Measurements from ENCODE around the gene CNTNAP2. TPM values are rescaled to one million over a fixed set of nuclear protein-coding genes. Genes with fewer than 3 reads are reported as not detected.
"Not testable (repeated sequence)": the region's sequence is repeated elsewhere in the genome, so short reads cannot be mapped to it uniquely, and the experiment has no call there.

CNTNAP2 gene
- total RNA-seq, 1 donor from 2014 or later, result 0.27 TPM

DNA sequence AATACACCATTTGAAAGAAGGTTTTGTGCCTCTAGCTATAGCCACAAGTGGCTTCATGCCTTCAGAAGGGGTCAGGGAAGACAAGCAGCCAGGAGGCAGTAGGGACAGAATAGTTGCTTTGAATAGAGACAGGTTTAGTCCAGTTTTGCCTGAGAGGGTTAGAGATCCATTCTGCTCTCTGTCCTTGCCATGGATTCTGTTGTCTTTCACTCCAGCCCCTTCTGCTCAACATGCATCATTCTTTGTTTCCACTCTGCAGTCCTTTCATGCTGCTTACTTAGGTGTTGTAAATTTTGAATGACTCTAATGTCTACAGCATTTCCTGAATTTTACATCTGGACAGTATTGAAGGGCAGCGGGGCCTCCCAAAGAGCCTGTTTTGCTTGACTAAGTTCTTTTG lies 60.3 kb downstream of the CNTNAP2 start:
- no peak overlapping the region for H3K27ac Mint-ChIP-seq (ENCODE audit: unreplicated experiment)
- H3K27me3 Mint-ChIP-seq (ENCODE audit: low read depth), result peaks cover 2% of the 10 kb centered on the region
- H3K4me3 Mint-ChIP-seq (ENCODE audit: unreplicated experiment), result no peak overlapping the region
- no peak for DNase-seq (ENCODE audit: low spot score)
- H3K4me1 Mint-ChIP-seq (ENCODE audit: low read depth), result no peaks in the 10 kb centered on the region
- H3K9me3 Mint-ChIP-seq (ENCODE audit: low read depth), result no peaks in the 10 kb centered on the region
- TF ChIP-seq, protein P1, sequence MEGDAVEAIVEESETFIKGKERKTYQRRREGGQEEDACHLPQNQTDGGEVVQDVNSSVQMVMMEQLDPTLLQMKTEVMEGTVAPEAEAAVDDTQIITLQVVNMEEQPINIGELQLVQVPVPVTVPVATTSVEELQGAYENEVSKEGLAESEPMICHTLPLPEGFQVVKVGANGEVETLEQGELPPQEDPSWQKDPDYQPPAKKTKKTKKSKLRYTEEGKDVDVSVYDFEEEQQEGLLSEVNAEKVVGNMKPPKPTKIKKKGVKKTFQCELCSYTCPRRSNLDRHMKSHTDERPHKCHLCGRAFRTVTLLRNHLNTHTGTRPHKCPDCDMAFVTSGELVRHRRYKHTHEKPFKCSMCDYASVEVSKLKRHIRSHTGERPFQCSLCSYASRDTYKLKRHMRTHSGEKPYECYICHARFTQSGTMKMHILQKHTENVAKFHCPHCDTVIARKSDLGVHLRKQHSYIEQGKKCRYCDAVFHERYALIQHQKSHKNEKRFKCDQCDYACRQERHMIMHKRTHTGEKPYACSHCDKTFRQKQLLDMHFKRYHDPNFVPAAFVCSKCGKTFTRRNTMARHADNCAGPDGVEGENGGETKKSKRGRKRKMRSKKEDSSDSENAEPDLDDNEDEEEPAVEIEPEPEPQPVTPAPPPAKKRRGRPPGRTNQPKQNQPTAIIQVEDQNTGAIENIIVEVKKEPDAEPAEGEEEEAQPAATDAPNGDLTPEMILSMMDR (IDR thresholded peaks at IDR 0.05), result no peak
- H3K36me3 Mint-ChIP-seq (ENCODE audit: low read depth), result no peaks in the 10 kb centered on the region

DNA sequence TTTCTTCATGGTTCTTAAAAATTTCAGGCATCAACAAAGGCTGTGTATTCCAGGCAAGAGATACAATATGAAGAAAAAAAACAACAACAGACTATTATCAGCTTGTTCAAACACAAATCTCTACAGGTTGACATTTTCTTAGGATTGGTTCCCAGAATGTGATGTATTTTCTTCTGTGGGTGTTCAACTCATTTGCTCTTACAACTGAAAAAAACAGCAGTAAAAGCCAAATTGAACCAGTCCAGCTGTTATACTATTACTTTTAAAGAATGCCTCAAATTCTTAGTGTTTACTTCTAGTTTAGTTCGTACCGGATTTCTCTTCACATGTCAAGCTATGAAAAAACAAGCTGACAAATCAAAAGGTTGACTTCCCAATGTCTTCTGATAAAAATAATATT lies 60.7 kb downstream of the CNTNAP2 start:
- TF ChIP-seq, protein P1 (IDR thresholded peaks at IDR 0.05), result no peak
- H3K36me3 Mint-ChIP-seq (ENCODE audit: low read depth), result no peaks in the 10 kb centered on the region
- no peak overlapping the region for H3K4me3 Mint-ChIP-seq (ENCODE audit: unreplicated experiment)
- H3K27ac Mint-ChIP-seq (ENCODE audit: unreplicated experiment), result no peak overlapping the region
- DNase-seq (ENCODE audit: low spot score), result no peak
- H3K4me1 Mint-ChIP-seq (ENCODE audit: low read depth), result no peaks in the 10 kb centered on the region
- no peaks in the 10 kb centered on the region for H3K9me3 Mint-ChIP-seq (ENCODE audit: low read depth)
- H3K27me3 Mint-ChIP-seq (ENCODE audit: low read depth), result peaks cover 2% of the 10 kb centered on the region

DNA sequence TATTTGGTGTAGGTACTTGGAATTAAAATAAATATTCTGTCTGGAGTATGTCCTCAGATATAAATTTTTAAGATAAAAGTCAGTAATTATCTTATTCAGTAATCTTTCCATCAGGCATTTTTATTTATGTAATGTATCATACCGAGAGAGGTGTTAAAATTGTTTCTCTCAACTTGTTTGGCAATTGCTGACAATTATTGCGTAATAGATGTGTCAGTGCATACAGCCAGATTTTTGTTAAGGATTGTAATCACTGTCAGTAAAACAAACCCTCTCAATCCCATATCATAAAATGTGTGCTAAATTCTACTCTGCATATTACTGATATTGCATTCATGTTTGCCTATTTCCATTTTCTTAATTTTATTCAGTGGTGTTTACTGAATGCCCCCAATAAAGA lies 69.2 kb downstream of the CNTNAP2 start:
- no peaks in the 10 kb centered on the region for H3K4me1 Mint-ChIP-seq (ENCODE audit: low read depth)
- no peaks in the 10 kb centered on the region for H3K36me3 Mint-ChIP-seq (ENCODE audit: low read depth)
- DNase-seq (ENCODE audit: low spot score), result no peak
- H3K9me3 Mint-ChIP-seq (ENCODE audit: low read depth), result peaks cover 25% of the 10 kb centered on the region
- no peak overlapping the region for H3K27ac Mint-ChIP-seq (ENCODE audit: unreplicated experiment)
- H3K27me3 Mint-ChIP-seq (ENCODE audit: low read depth), result no peaks in the 10 kb centered on the region
- H3K4me3 Mint-ChIP-seq (ENCODE audit: unreplicated experiment), result no peak overlapping the region
- TF ChIP-seq, protein P1 (IDR thresholded peaks at IDR 0.05), result no peak

DNA sequence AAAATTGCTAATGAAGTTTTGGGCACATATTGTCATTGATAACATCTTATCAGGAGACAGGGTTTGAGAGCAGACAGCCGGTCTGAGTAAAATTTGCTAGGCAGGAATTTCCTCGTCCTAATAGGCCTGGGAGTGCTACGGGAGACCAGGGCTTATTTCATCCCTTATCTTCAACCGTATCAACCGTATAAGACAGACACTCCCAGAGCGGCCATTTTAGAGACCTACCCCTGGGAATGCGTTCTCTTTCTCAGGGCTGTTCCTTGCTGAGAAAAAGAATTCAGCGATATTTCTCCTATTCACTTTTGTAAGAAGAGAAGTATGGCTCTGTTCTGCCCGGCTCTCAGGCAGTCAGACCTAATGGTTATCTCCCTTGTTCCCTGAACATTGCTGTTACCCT lies 74.8 kb downstream of the CNTNAP2 start:
- H3K27me3 Mint-ChIP-seq (ENCODE audit: low read depth); DNase-seq (ENCODE audit: low spot score); H3K36me3 Mint-ChIP-seq (ENCODE audit: low read depth); H3K4me3 Mint-ChIP-seq (ENCODE audit: unreplicated experiment); H3K4me1 Mint-ChIP-seq (ENCODE audit: low read depth); H3K27ac Mint-ChIP-seq (ENCODE audit: unreplicated experiment): not testable (repeated sequence)
- H3K9me3 Mint-ChIP-seq (ENCODE audit: low read depth), result peaks cover 38% of the 10 kb centered on the region

DNA sequence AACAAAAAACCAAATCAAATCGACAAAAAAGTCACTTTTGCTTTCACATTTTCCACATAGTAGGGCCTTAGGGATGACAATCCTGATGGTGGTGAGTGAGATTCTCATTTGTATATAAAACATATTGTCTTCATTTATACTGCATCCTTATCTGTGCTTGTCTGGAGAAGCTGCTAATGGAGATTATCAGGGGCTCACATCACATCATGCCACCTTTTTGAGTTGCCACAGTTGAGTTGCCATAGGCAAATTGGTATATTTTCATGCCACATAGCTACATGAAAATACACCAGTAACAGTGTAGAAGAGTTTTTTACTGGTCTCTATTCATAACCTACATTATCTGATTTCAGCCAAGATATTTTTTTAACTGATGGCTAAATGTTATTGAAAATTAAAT lies 85.3 kb downstream of the CNTNAP2 start:
- TF ChIP-seq, protein P1 (IDR thresholded peaks at IDR 0.05), result no peak
- Mint-ChIP-seq H3K9me3 (ENCODE audit: low read depth) (no peaks in the 10 kb centered on the region), H3K36me3 (ENCODE audit: low read depth) (no peaks in the 10 kb centered on the region), H3K4me3 (ENCODE audit: unreplicated experiment) (no peak overlapping the region), H3K27ac (ENCODE audit: unreplicated experiment) (no peak overlapping the region), H3K27me3 (ENCODE audit: low read depth) (no peaks in the 10 kb centered on the region), H3K4me1 (ENCODE audit: low read depth) (no peaks in the 10 kb centered on the region)
- DNase-seq (ENCODE audit: low spot score), result no peak

DNA sequence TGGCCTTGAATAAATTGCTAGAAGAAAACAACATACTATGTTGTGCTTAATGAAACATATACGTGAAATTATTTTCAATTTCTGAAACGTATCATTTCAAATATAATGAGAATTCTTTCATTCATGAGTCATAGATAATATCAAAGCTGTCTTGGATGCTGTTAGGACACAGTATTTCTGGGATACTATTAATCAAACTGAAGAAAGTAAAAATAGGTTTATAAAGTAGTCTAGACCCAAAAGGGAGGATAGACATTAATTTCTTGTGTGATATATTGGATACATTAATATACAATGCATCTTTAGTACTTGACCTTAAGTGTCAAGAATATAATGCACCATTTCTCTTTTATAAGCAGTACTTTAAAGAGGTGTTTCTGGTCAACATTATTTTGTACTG lies 89.7 kb downstream of the CNTNAP2 start:
- DNase-seq (ENCODE audit: low spot score), result no peak
- no peak overlapping the region for H3K27ac Mint-ChIP-seq (ENCODE audit: unreplicated experiment)
- H3K4me3 Mint-ChIP-seq (ENCODE audit: unreplicated experiment), result no peak overlapping the region
- TF ChIP-seq, protein P1 (IDR thresholded peaks at IDR 0.05), result no peak
- no peaks in the 10 kb centered on the region for H3K9me3 Mint-ChIP-seq (ENCODE audit: low read depth)
- H3K36me3 Mint-ChIP-seq (ENCODE audit: low read depth), result no peaks in the 10 kb centered on the region
- H3K4me1 Mint-ChIP-seq (ENCODE audit: low read depth), result no peaks in the 10 kb centered on the region
- H3K27me3 Mint-ChIP-seq (ENCODE audit: low read depth), result no peaks in the 10 kb centered on the region
